Mesodermal cell (in vitro differentiated cells): ENCODE data around the gene SVEP1.

Experiments used
- H3K27ac ChIP-seq: 2 replicates; pipeline ENCODE4 v1.7.0; 2013; ENCODE audit warnings: mild to moderate bottlenecking, low read depth, low read length, moderate library complexity; ENCODE audit not compliant: severe bottlenecking
- H3K36me3 ChIP-seq: 2 replicates; pipeline ENCODE4 v1.7.1; 2013; ENCODE audit warnings: mild to moderate bottlenecking, low read length, moderate library complexity; ENCODE audit not compliant: control insufficient read depth, insufficient read depth
- H3K4me1 ChIP-seq: one replicate; pipeline ENCODE4 v1.7.1; 2013; ENCODE audit warnings: mild to moderate bottlenecking, low read length; ENCODE audit not compliant: insufficient read depth, control insufficient read depth, poor library complexity, severe bottlenecking
- H3K4me3 ChIP-seq: 2 replicates; pipeline ENCODE4 v1.7.0; 2013; ENCODE audit warnings: low read length, control low read depth, mild to moderate bottlenecking; ENCODE audit not compliant: insufficient read depth, poor library complexity, severe bottlenecking; ENCODE audit errors: extremely low read depth
- H3K9me3 ChIP-seq: 2 replicates; pipeline ENCODE4 v1.7.1; 2013; ENCODE audit warnings: mild to moderate bottlenecking, low read length, moderate library complexity; ENCODE audit not compliant: control insufficient read depth
- WGBS, 2 experiments: methylation state at CpG; one replicate each; pipeline ENCODE4 v1.1.5; 2013; ENCODE audit warnings: missing lambda C conversion rate in 2 of 2; ENCODE audit not compliant: insufficient coverage in 2 of 2; 5-methylcytosine and 5-hydroxymethylcytosine counted together

The SVEP1 gene

GRCh38 chr9:110344821-110345220 is 234.7 kb downstream of the SVEP1 start:
- Histone ChIP-seq H3K4me3 (no peak overlapping the region), H3K4me1 (no peaks in the 10 kb centered on the region), H3K36me3 (no peaks in the 10 kb centered on the region), H3K9me3 (no peaks in the 10 kb centered on the region), H3K27ac (no peak overlapping the region)
- WGBS, 2 experiments, result 96 to 100% methylated on average over 1 to 4 of the region's 6 CpGs

GRCh38 chr9:110343551-110343950 is 236.0 kb downstream of the SVEP1 start:
- 67 to 100% methylated on average over 2 to 3 of the region's 5 CpGs for WGBS, 2 experiments
- no peak overlapping the region for H3K4me3 ChIP-seq
- H3K27ac ChIP-seq, result no peak overlapping the region
- H3K4me1 ChIP-seq, result no peaks in the 10 kb centered on the region
- no peaks in the 10 kb centered on the region for H3K36me3 ChIP-seq
- H3K9me3 ChIP-seq, result no peaks in the 10 kb centered on the region

- Histone ChIP-seq H3K4me3 (no peak overlapping the region), H3K9me3 (no peaks in the 10 kb centered on the region), H3K27ac (no peak overlapping the region), H3K4me1 (no peaks in the 10 kb centered on the region), H3K36me3 (no peaks in the 10 kb centered on the region)
- 71% methylated on average over 1 of the region's 2 CpGs; no CpG with 5 or more reads in 1 of the 2 experiments for WGBS, 2 experiments
Observed at GRCh38 chr9:110340306-110340705, 239.2 kb downstream of the SVEP1 start.

GRCh38 chr9:110338143-110338542 is 241.4 kb downstream of the SVEP1 start:
- Histone ChIP-seq H3K36me3 (no peaks in the 10 kb centered on the region), H3K4me3 (no peak overlapping the region), H3K4me1 (no peaks in the 10 kb centered on the region), H3K9me3 (no peaks in the 10 kb centered on the region), H3K27ac (no peak overlapping the region)
- 91 to 100% methylated on average over 1 of the region's 1 CpG for WGBS, 2 experiments

GRCh38 chr9:110337727-110338126 is 241.8 kb downstream of the SVEP1 start, which contains the start of gene TXNDC8:
Gene TXNDC8, minus strand, starts transcription at chr9:110337863.
- no CpG with 5 or more reads among the region's 1 CpG for WGBS, 2 experiments
- no peaks in the 10 kb centered on the region for H3K36me3 ChIP-seq
- H3K4me3 ChIP-seq, result no peak within 1 kb of the TSS
- no peaks in the 10 kb centered on the region for H3K9me3 ChIP-seq
- H3K27ac ChIP-seq, result no peak within 1 kb of the TSS
- H3K4me1 ChIP-seq, result no peaks in the 10 kb centered on the region

GRCh38 chr9:110336363-110336762 is 243.2 kb downstream of the SVEP1 start:
- no CpG with 5 or more reads among the region's 1 CpG for WGBS, 2 experiments
- H3K4me3 ChIP-seq, result no peak overlapping the region

GRCh38 chr9:110334871-110335270 is 244.7 kb downstream of the SVEP1 start:
- H3K27ac ChIP-seq, result no peak overlapping the region
- H3K9me3 ChIP-seq, result no peaks in the 10 kb centered on the region

More at GRCh38 chr9:110336363-110336762, 243.2 kb downstream of the SVEP1 start:
- H3K9me3 ChIP-seq, result no peaks in the 10 kb centered on the region
- H3K36me3 ChIP-seq, result no peaks in the 10 kb centered on the region
- no peak overlapping the region for H3K27ac ChIP-seq
- no peaks in the 10 kb centered on the region for H3K4me1 ChIP-seq

GRCh38 chr9:110334183-110334582 is 245.4 kb downstream of the SVEP1 start:
- Histone ChIP-seq H3K36me3 (no peaks in the 10 kb centered on the region), H3K4me3 (no peak overlapping the region), H3K4me1 (no peaks in the 10 kb centered on the region), H3K27ac (no peak overlapping the region), H3K9me3 (no peaks in the 10 kb centered on the region)
- 95 to 100% methylated on average over 4 of the region's 4 CpGs for WGBS, 2 experiments

More at GRCh38 chr9:110334871-110335270, 244.7 kb downstream of the SVEP1 start:
- no peak overlapping the region for H3K4me3 ChIP-seq
- no peaks in the 10 kb centered on the region for H3K4me1 ChIP-seq
- H3K36me3 ChIP-seq, result no peaks in the 10 kb centered on the region

- WGBS, 2 experiments, result no CpG with 5 or more reads among the region's 3 CpGs
- H3K36me3 ChIP-seq, result no peaks in the 10 kb centered on the region
- no peak overlapping the region for H3K27ac ChIP-seq
- H3K9me3 ChIP-seq, result no peaks in the 10 kb centered on the region
- no peaks in the 10 kb centered on the region for H3K4me1 ChIP-seq
- H3K4me3 ChIP-seq, result no peak overlapping the region
Observed at GRCh38 chr9:110332766-110333165, 246.8 kb downstream of the SVEP1 start.

GRCh38 chr9:110330484-110331105 is 248.9 kb downstream of the SVEP1 start:
- Histone ChIP-seq H3K9me3 (no peaks in the 10 kb centered on the region), H3K27ac (no peak overlapping the region), H3K4me1 (no peaks in the 10 kb centered on the region), H3K36me3 (no peaks in the 10 kb centered on the region), H3K4me3 (no peak overlapping the region)
- WGBS, 2 experiments, result 100% methylated on average over 1 of the region's 1 CpG; no CpG with 5 or more reads in 1 of the 2 experiments

GRCh38 chr9:110329639-110330230 is 249.8 kb downstream of the SVEP1 start:
- H3K9me3 ChIP-seq, result no peaks in the 10 kb centered on the region
- no peaks in the 10 kb centered on the region for H3K4me1 ChIP-seq
- H3K36me3 ChIP-seq, result no peaks in the 10 kb centered on the region
- no peak overlapping the region for H3K27ac ChIP-seq
- H3K4me3 ChIP-seq, result no peak overlapping the region
- 83 to 86% methylated on average over 2 to 4 of the region's 5 CpGs for WGBS, 2 experiments
